GM21825 (cell line): Measurements from ENCODE around the gene BRPF3.

ENCODE experiments used
- ATAC-seq: cut with Tn5 transposase; IDR thresholded peaks from one replicate; pipeline ENCODE4 v1.9.1; 2021; ENCODE audit warnings: mild to moderate bottlenecking, moderate library complexity; ENCODE audit not compliant: unreplicated experiment

BRPF3 gene

DNA sequence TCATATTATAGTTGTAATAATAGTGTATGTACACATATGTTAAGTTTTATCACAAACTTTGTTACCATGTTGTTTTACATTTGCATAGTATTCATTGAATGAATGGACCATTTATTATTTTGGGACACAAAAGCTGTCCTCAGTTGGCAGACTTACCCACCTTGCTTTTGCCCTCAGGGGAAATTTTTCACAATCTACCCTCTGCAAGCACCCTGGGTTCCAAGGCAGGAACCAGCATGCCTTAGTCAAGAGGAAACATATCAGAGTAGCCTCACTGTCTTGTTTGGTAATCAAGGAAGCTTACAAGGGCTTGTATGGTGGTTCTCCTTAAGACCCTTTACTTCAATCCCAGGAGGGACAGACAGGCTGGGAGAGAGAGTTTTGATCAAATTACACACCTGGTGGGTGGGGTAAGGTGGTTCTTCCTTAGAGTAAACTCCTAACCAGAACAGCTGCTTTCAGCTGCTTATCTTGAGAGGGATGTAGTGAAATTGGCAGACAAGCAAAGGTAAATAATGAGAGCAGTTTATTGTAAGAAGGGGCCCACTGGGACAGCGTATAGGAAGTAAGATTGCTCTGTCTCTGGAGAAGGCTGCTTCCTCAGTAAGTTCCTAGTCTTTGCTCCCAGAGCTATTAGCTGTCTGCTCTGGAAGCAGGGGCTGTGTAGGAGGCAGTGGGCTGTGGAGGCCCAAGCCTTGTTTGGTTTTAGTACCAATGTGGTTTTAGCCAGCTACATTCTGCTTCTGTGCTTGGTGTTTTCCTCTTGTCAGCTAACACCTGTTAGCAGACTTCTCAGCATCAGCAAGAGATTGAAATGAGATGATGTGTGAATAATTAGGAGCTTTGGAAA lies 31.1 kb downstream of the BRPF3 start:
- ATAC-seq, result no peak

DNA sequence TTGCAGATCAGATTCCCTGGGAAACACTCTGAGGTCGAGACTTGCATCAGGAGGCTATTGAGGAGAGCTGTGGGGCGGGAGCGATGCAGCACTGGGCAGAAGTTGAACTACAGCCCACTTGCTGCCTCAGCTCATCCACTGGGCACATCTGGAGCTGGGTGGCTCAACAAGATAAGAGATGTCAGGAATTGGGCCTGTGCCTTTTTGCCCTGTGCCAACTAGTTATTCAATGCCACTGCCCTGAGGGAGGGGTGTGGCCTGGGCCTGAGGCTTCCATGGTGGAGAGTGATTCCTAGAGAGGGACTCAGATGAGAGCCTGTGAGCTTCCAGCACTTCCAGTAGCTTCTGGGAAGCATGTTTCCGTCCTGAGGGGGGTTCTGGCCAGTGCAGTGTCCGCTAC lies 32.7 kb downstream of the BRPF3 start:
- ATAC-seq, result no peak

DNA sequence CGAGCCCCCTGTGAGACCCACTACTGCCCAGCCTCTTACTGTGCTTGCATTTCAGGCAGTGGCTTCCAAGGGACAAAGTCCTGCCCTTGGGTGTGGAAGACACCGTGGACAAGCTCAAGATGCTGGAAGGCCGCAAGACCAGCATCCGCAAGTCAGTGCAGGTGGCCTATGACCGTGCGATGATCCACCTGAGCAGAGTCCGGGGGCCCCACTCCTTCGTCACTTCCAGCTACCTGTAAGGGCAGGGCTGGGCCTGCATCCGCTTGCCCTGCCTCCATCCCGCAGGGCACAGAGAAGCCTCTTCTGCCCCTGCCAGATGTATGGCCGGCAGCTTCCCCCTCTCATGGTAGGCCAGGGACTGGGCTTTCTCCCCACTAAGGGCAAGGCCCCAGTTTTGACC lies 33.8 kb downstream of the BRPF3 start:
- ATAC-seq, result no peak

DNA sequence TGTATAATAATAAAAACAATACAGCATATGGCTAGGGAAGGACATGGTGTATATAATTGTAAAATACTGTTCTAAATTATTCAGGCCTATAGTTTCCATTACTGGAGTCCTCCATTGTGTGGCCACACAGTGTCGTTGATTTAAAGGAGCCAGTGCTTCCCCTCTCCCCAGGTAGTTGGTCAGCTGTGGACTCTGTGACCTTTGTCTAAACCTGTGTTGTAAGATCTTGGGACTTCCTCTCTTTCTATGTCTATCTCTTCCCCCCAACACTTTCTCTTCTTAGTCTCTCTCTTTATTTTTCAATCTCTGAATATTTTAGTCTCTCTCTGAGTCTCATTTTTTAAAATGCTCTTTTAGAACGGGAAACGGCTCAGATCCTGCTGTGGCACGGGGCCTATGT lies 35.6 kb downstream of the BRPF3 start:
- no peak for ATAC-seq

DNA sequence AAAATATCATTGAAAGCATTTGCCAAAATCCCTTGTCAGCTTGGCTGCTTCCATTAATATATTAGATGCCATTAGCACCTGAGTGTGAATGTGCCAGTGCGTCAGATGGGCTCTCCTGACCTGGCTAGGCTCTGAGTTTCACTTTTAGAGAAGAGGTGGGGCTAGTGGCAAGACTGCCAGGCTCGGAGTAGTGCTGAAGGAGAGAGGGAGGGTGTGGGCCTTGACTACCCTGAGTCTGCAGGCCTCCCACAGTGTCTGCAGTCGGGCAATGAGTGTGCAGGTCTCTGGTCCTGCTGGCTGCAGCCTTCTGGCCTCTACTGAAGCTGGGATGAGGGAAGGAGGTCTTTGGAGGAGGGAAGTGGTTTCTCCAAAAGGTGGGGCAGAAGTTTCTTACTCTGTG lies 38.8 kb downstream of the BRPF3 start:
- no peak for ATAC-seq

DNA sequence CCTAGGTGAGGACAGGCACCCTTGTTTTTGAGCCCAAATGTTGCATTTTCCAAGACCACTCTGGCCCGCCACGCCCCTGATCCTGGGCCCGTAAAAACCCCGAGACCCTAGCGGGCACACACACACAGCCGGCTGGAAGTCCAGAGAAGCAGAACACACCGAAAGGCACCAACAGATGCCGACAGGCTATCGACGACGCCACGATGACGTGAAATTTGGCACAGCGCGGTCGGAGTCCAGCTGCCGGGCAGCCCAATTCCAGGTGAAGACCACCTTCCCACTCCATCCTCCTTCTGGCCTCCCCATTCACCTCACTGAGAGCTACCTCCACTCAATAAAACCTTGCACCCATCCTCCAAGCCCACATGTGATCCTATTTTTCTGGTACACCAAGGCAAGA lies 39.3 kb downstream of the BRPF3 start:
- no peak for ATAC-seq

DNA sequence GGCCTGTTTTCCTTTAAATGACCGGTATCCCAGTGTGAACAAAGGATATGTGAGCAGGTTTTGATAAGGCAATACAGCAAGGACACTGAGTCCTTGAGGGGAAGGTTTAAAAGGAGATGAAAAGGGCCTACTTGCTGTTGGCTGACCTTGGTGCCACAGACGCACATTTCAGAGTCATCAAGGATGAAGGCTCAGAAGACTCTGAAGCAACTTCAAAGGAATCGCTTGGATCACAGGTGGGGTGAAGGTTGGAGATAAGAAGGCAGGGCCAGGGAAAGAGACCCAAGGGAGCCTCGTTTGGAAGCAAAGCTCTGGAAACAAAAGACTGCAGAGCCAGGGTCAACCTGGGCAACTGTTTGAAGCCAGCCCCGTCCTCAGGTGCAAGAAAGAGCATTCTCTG lies 43.2 kb downstream of the BRPF3 start:
- no peak for ATAC-seq

DNA sequence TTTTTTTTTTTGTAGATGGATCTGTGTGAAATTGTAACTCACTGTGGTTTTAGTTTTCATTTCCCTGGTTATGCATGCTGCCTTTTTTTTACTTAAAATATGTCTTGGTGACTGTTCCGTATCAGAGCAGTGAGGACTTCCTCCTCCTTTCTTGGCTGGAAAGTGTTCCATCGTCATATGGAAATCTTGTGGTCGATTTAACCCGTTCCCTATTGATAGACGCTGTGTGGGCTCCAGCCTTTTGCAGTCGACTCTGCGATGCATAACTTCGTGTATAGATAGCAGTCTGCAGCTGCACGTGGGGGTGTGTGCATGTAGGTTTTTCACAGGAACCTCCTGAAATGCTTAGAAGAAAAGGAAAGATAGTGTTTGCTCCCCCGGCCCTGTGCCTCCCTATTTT lies 45.2 kb downstream of the BRPF3 start:
- no peak for ATAC-seq

DNA sequence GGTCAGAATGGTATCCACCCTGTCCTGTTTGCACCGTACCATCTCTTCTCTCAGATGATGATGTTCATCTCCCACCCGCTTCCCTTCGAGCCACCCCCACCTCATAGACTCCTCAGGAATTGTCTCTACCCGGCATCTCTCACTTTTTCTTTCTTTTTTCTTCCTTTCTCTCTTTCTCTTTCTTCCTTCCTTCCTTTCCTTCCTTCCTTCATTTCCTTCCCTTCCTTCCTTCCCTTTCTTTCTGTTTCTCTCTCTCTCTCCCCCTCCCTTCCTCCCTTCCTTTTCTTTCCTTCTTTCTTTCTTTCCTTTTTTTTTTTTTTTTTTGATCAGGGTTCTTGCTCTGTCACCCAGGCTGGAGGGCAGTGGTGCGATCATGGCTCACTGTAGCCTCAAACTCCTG lies 45.6 kb downstream of the BRPF3 start:
- no peak for ATAC-seq

DNA sequence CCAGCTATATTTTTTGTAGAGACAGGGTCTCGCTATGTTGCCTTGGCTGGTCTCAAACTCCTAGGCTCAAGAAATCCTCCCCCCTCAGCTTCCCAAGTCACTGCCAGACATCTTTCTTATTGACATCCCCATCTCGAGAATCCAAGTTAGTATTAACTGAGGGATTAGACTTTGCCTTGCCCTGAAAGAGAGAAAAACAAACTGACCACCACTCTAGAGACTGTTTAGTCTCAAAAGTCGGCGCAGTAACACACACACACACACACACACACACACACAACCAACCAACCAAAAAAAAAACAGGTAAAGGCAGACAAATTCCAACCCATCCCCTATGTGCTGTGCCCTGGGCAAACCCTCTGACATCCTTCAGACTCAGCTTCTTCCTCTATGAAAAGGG lies 46.1 kb downstream of the BRPF3 start:
- ATAC-seq, result no peak

DNA sequence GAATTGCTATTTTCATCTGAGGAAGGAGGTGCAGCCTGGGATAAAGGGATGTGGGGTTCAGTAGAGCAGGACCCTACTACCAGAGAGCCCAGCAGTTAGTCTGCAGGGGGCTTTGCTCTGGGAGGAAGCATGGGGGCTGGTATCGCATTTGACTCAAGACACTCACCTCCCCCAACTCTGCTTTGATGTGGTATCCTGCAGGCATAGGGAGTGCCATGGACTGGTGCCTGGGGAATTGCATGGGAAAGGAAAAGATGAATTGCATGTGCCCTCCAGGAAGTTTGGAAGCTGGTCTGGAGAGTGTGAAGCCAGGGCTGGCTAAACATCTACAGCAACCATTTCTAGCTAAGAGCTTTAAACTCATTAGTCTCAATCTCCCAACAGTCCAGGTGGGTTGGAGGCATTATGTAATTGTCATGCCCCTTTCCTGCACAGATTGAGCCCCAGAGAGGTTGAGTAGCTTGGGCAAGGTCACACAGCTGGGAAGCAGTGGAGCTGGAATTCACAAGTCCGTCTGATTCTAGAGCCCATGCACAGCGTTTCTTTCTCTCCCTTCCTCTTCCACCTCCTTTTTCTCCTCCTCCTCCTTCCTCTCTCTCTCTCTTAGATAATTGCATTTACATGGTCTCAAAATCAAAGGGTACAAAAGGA lies 47.1 kb downstream of the BRPF3 start:
- no peak for ATAC-seq

DNA sequence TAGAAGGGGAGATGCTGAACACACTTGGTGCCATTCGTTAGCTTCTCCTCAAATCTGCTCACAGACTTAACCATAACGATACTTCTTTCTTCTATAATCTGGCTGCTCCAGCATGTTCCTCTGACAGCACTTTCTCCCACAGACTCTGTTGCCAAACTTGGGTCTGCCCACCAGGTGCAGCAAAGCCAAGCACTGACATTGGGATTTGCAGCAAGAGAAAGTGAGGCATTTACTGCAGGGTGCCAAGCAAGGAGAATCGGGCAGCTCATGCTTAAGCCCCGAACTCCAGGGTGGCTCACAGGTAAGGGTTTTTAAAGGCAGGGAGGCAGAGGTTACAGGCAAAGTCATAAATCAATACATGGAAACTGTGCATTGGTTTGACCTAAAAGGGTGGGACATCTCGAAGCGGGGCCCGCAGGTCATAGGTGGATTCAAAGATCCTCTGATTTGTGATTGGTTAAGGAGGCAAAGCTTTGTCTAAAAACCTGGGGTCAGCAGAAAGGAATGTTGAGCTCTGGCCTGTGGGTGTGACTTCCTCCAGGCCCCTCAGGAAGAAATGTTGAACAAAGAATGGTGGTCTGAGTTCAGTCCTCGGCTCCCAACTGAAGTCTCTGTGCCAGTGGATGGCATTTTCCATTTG lies 48.2 kb downstream of the BRPF3 start:
- no peak for ATAC-seq

DNA sequence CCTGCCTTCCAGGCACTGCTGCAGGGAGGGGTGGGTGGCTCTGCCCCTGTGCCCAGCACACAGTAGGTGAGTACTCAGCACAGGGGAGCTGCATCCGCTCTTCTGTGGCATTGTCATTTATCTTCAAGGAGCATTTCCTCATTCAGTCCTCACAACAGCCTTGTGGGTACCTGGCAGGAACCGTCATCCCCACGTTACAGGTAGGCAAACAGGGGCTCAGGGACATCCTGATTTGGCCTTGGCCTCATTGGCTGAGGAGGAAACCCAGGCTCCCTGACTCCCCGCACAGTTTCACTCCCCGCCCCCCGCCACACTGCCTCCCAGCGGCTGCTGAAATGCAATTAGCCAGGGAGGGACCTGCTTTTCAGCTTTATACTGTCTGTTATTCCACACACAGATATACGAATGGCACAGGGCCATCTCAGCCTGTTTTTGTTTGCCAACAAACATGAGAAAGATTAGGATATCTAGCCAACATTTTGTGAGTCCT lies 49.1 kb downstream of the BRPF3 start:
- ATAC-seq, result no peak

DNA sequence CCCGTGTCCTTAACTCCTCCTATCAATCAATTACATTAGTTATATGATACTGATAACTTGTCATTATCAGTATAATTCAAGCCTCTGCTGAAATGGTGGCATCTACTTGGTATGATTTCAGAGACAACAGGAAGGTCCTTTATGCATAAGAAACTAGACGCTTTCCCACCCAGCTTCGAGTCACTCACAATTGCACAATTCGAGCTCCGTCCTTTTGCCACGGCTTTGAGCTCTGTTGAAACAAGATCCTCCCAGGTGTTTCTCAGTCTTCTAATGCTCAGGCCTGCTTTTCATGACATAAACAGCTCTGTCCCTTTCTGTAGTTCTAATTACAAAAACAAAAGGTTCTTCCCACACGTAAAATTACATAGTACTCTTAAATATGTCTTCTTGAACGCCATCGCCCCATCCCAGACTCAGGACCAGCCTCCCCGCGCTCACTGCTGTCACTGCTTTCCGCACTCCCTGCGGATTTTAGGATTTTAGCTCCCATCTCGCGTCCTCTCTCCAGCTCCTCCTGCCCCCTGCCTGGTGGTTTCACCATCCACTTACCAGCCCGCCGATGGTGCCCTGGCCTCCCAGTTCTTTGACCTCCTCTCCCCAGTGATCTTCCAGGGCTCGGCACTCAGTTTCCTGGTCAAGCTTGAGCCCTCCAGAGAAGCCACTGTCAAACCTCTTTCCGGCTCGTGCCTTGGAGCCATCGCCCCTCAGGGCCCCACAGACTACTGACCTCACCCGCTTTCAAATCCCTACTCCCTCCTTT lies 50.1 kb downstream of the BRPF3 start:
- no peak for ATAC-seq

DNA sequence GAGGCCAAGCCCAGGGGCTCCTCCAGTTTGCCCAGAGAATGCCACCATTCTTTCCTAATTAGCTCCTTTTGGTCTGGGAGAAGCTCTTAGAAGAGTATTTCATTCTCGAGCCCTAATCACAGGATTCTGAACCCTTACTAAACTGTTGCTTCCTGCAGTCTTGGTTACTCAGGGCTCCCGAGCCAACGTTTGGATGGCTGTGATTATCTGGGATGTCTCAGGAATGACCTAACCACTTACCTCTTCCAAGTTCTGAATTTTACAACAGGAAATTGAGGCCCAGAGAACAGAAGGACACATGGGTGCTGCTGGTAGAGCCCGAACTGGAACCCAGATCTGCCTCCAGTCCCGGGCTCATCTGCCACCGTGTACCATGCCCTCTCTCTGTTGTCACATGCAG lies 51.1 kb downstream of the BRPF3 start:
- ATAC-seq, result no peak

DNA sequence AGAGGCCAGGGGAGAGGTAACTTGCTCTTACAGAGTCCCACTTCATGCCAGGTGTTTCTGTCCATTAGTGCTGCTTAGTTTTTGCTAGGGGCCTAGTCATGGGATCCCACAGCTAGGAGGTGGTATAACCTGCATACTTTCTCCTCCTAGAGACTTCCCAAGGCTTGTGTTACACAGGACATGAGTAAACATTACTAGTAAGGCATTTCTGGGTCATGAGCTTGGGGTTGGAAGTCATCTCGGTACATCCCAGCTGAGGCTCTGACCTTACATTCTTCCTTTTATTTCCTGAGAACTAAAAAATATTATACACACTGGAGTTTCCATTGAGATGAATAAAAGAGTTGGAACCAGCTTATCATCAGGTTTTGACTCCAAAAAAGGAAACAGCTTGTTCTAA lies 52.4 kb downstream of the BRPF3 start:
- ATAC-seq, result no peak

DNA sequence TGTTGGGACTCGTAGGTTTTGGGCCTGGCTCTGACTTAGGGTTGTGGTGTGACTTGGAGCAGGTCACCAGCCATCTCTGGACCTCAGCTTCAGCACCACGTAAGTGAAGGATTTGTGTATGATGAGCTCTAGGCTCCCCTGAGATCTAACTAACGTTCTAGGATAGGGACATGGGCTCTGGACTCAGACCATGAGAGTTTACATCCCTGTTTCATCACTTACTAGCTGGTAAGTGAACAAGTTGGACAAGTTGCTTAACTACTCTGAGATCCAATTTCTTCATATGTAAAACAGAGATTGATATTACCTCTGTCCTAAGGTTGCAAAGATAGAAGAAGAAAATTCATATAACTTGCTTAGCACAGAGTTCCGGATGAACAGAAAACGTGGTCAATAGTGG lies 53.0 kb downstream of the BRPF3 start:
- no peak for ATAC-seq

DNA sequence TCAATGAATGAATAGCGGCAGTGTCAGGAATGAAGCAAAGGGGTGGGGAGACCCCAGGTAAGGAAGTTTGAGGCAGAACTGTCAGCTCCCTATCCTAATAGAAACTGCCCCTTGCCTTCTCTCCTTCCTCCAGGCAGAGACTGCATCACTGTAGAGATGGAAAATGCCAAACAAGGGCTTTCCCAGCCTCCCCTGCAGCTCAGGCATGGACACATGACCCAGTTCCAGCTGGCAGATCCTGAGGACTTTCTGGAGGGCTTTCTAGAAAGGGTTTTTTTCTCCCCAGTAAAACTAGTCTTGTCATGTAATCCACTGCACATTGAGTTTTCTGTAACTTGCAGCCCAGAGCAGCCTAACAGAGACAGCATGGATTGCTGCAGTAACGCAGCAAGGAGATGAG lies 55.5 kb downstream of the BRPF3 start:
- ATAC-seq, result no peak

DNA sequence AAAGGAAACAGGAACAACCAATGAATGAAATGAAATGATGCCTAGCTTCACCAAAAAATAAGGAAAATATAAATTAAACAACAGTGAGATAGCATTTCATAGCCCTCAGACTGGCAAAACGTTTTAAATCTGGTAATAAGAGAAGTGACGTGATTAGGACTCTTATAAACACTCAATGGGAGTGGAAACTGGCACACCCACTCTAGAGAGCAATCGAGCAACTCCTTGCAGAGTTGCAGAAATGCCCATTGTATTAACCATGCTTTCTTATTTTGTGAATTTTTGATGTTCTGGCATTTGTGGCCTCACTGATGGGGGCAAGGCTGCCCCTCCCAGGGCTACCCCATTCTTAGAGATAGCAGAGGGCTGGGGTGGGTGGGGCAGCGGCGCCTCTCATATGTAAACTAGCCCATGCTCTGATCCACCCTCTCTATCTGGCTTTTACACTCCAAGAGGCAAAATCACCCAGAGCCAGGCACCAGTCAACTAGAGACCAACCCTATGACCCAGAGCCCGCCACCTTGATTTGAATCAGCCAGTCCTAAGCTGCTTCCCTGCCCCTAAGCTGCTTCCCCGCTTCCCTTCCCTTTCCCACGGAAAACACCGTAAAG lies 67.0 kb downstream of the BRPF3 start:
- ATAC-seq, result no peak

DNA sequence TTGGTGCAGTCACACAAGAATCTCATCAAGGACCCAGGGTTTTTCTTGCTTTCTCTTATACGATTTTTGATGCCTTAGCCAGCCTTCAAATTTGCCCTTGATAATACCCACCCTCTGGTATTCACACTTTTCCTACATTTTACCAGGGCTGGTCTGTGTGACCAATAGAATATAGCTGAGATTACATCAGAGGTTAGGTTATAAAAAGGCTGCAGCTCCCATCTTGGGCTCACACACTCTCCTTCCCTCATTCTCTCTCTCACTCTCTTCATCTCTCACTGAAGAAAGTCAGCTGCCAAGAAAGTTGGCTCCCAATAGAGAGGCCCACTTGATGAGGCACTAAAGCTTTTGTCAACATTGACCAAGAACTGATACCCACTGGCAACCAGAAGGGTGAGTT lies 69.2 kb downstream of the BRPF3 start:
- ATAC-seq, result no peak
